GDM1 (cell line): ENCODE results near the gene SAMD10.

Experiments used
- DNase-seq: peaks from one replicate; lab custom pipeline; 2025; lab: John Stamatoyannopoulos, UW

Gene SAMD10

DNA sequence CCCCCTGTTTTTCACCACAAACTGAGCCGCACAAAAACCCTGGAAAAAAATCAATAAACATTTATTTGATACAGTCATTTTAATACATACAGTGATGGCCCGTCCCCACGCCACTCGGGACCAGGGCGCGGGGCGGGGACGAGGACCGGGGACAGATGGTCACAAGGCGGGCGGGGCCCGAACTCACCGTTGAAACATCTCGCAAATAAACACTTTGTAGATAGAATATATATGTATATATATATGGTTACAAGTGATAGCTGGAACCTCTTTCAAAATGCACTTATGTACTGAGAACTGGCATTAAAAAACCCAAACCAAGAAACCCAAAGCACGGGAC lies 22.8 kb downstream of the SAMD10 start:
- DNase-seq, result no peak

DNA sequence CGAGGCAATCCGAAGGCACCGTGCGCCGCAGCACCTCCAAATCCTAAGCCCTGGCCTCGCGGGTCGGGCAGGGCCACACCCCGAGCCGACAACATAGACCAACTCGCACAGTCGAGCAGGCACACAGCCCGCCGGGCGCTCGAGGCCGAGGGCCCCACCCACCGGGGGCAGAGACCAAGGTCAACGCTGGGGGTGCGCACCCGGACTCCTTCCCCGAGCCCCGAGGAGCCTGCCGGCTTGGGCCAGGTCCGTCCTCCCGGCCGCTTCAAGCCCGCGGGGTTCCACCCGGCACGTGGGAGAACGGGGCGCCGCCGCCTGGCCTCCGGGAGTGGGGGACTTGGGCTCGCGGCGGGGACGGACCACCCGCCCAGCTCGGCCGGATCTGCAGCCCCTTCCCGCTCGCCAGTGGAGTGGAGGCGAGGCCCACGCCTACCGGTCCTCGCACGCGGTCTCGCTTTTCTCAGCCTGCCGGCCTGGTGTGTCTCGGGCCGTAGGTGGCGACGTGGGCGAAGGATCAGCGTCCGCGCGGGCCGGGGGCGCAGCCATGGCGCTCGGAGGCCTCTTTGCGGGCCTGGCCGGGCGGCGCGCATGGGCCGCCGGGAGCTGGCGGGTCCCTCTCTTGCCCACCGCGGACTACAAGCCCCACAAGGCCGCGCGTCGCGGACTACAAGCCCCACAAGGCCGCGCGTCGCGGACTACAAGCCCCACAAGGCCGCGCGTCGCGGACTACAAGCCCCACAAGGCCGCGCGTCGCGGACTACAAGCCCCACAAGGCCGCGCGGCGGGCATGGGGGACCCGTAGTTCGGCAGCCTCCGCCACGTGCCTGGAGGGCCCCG lies 23.4 kb downstream of the SAMD10 start, which contains the start of gene UCKL1:
Gene UCKL1 (minus strand): TSS at position 590 of the 837 bp plus-strand sequence. CDS start 44 bp downstream, at position 546.
- peak; percentile 86 for DNase-seq

DNA sequence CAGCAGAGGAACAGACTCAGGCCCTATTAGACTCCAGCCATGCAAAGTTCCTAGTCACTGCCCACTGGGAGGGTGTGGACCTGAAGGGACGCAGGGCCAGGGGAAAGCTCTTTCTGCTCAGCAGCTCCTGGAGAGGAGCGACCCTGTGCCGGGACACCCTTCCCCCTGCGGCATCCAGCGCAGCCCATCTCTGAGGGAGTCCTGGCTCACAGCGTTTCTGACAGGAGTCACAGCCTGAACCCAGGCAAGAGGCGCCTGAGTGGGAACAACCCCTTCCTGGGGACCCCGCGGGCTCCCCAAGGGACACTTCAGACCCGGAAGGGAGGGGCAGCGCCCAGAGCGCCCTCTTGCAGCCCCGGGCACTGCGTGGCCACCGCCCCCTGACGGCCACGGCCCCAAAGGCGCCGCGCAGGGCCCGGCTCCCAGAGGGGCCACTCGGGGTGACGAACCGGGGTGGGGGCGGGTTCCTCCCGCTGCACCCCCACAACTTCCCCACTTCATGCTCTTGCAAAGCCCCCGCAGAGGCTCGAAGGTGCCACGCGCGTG lies 24.1 kb downstream of the SAMD10 start:
- DNase-seq, result no peak

DNA sequence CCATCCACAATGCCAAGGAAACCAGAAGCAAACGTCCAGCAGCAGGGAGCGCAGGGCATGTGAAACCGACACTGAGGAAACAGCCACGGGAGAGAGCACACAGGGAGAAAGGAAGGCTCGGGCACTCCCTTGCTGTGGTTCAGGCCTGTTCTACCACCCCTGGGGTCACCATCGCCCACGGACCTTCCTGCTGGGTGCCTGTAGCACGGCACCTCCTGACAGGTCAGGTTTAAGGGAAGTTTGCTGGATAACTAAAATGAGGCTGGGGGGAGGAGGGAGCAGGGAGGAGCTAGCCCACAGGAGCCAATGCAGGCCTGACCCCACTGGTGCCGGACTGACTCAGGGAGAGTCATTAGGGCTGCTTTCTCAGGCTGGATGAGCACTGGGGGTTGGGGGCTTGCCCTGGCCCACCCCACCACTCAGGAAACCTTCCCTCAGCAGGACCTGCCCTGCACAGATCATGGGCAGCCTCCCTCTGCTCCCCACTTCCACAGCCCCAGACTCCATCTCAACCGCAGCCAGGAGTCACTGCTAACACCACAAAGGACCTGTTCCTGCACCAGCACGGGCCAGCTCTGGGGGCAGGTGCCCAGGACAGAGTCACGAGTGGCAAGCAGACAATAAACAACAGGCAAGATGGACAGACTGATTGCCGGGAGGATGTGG lies 25.5 kb downstream of the SAMD10 start:
- no peak for DNase-seq

DNA sequence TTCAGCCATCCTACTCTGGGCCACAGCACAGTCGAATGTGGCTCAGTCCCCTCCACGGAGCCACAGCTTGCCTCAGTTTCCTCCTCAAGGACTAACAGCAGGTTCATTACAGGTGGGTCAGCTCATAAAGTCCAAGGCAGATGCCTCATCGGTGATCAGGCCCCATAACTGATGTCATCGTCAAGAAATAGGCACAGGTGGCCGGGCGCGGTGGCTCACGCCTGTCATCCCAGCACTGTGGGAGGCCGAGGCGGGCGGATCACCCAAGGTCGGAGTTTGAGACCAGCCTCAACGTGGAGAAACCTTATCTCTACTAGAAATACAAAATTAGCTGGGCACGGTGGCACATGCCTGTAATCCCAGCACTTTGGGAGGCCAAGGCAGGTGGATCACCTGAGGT lies 26.7 kb downstream of the SAMD10 start:
- DNase-seq, result no peak

DNA sequence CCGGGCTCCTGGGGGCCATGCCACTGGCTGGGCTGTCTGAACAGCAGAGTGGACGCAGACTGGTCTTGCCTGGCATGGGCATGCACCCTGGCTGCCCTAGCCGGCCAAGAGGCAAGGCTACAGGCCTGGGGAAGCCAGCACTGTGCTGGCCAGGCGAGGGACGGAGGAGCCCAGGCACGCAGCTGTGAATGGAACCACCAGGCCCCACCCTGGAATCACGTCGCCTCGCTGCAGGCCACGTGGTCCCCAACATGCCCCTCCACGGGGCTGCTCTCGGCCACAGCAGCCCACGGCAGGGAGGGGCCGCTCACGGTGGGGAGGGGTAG lies 27.3 kb downstream of the SAMD10 start:
- no peak for DNase-seq

DNA sequence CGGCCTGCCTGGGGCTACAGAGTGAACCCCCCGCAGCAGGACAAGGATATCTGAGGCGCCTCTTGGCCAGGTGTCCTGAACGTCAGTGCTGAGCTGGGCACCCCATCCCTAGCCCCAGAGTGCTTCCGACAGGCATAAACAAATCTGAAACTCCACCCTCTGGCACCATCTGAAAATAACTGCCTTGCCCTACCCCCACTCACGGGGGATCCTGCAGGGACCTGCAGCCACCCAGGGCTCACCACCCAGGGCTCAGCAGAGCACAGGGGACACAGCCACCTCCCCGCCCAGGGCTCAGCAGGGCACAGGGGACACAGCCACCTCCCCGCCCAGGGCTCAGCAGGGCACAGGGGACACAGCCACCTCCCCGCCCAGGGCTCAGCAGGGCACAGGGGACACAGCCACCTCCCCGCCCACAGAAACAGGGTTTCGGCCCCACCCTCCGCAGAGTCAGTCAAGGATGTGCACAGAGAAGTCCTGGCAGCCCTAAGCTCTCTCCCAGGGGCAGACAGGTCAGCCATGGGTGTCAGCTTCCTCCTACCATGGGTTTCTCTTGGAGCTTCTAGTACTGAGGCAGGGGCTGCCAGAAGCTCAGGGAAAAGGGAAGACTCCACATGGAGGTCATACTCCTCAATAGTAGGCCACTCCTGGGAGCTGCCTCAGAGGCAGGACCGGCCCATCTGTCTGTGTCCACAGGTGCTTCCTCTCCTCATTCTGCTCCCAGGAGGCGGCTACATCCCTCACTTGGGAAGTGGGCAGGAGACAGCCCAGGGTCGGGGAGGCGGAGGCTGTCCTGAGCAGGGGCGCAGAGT lies 27.8 kb downstream of the SAMD10 start:
- DNase-seq, result no peak

DNA sequence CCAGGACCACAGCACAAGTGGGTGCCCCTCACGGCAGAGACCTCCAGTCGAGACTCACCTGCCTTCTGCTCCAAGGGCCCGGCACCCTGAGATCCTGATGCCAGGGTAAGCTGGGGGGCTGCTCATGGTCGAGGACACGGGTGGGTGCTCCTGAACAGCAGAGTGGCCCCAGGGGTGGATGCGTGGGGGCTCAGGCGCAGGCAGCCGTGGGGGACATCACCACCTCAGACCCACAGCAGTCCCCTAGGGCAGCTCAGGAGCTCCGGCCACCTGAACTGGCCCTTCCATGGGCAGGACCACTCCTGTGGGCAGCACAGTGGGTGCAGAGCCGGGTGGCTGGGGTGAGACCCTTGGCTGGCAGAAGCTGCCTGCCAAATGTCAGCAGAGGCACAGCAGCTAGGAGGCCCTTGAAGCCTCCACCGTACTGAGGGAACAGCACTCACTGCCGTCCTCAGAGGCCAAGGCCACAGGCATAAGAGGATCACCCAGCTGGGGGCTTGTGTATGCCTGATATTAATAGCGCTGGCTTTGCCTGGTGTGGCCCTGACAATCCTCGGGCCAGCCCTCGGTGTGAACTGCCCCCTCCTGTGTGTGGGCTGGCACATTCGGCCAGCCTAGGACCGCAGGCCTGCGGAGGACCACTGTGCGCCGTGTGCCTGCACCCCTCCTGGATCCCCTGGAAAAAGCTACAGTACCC lies 28.6 kb downstream of the SAMD10 start:
- no peak for DNase-seq

DNA sequence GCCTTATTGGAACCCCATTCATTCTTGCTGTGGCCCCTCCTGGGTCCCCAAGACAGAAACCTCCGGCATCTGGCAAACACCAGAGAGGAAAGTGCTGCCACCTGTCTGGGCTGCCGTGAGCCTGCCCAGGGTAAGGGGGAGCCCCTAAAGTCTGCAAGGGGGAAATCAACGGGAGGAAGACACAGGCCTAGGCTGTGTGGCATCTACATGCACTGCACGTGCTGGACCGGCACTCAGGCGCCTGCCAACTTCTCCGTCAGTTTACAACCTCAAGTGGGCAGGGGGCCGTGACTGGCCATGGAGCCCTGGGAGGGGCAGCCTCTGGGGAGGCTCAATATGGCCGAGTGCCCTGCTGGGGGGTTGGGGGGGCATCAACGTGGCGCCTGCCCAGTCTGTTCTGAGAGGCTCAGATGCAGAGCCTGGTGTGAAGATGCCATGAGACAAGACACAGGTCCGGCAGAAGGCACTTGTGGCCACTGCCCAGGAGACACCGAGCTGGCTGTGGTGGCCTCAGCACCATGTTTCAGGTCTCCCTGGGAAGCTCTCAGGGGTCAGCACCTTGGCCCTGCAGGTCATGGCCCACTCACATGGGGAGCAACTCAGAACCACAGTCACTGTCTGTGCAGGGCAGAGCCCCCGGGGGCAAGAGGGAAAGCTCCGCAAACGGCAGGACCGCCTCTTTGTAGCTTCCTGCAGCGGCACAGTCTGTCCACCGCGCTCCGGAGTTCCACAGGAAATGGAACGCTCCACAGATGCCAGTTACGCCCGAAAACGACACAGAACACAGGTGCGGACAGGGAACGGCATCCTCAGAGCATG lies 31.6 kb downstream of the SAMD10 start:
- DNase-seq, result no peak

GRCh38 chr20:63946986-63947637 lies 32.3 kb downstream of the SAMD10 start:
- DNase-seq, result no peak

DNA sequence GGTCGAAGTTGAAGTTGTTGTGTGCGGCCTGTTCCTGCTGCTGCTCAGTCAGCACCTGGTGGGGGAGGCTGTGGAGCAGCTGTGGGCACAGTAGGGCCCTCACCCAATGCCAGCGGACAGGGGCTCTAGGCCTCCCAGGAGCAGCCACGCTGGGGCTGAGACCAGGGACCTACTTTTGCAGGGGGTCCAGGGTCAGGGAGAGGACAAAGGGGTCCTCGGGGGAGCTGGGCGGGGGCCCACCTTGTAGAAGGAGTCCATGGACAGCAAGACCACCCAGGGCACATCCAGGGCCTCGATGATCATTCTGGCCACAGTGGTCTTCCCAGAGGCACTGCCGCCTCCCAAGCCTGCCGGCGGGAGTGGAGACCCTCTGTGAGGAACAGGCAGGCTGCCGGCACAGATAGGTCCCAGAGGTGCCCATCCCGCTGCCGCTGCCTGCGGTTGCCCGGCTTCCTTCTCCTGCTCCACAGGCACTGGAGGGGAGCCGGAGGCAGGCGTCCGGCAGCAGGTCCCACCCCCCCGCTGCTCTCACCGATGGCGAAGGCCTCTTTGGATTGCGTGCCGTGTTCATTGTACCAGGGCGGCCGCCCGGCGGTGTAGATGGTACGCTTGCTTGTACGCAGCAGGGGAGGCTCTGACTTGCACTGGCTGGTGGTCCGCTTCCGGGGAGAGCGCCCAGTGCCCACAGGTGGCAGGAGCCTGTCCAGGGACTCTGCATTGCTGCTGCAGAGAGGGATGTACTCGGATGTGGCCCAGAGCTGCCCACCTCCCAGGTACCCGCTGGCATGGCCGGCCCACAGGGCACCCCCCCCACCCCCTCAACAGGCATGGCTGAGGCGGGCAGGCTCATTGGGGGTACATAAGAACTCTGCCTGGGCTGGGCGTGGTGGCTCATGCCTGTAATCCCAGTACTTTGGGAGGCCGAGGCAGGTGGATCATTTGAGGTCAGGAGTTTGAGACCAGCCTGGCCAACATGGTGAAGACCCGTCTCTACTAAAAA lies 33.2 kb downstream of the SAMD10 start:
- no peak for DNase-seq

GRCh38 chr20:63945031-63945658 lies 34.3 kb downstream of the SAMD10 start:
- DNase-seq, result no peak

- DNase-seq, result no peak
These were observed 35.1 kb downstream of the SAMD10 start for GRCh38 chr20:63944078-63944941.

DNA sequence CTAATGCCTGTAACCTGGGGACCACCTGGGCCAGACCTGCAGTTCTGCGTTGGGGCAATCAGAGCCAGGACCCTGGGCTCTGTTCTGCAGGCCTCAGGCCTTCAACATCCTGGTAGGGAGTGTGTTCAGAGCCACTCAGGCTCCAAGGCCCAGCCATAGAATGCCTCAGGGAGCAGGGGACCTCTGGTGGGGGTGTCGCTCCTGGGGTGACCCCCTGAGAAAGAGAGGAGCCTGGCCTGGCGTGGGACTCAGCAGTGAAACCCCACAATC lies 35.7 kb downstream of the SAMD10 start:
- no peak for DNase-seq

GRCh38 chr20:63942969-63943807 lies 36.3 kb downstream of the SAMD10 start:
- DNase-seq, result no peak

DNA sequence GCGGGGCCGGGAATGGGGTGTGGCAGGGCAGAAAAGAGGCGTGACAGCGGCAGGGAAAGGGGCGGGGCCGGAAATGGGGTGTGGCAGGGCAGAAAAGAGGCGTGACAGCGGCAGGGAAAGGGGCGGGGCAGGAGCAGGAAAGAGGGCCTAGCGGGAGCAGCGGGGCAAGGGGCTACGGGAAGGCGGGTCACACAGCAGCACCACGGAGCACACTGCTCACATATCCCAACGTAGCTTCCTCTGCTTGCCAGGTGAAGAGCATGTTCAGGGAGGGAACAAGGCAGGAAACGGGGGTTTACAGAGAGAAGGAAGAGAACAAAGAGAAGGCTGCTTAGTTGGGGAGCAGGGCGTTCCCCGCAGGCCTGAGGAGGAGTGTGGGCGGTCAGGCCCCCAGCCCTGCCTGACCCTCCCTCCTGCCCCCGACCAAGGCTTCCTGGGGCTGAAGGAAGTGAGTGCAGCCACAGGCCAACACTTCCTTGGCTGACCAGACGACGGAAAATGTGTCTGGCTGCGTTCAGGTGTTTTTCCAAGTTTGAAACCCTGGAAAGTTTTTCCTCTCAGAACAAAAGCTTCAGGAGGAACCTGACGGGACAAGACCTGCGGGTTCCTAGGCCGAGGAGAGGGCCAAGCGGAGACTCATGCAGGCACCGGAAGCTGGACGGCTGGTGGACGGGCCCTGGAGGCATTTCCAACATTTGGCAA lies 37.0 kb downstream of the SAMD10 start:
- DNase-seq, result no peak
